IPS-18c (cell line): ENCODE results near the gene HAUS3.

Source experiments
- H3K4me3 ChIP-seq: 2 replicates; pipeline ENCODE4 v1.7.0; 2013; ENCODE audit warnings: low read depth, mild to moderate bottlenecking, low read length, moderate library complexity; ENCODE audit not compliant: insufficient read depth
- H3K9me3 ChIP-seq: one replicate; pipeline ENCODE4 v1.6.1; 2013; ENCODE audit warnings: mild to moderate bottlenecking, low read length, moderate library complexity; ENCODE audit not compliant: control insufficient read depth, insufficient read depth

The HAUS3 gene

DNA sequence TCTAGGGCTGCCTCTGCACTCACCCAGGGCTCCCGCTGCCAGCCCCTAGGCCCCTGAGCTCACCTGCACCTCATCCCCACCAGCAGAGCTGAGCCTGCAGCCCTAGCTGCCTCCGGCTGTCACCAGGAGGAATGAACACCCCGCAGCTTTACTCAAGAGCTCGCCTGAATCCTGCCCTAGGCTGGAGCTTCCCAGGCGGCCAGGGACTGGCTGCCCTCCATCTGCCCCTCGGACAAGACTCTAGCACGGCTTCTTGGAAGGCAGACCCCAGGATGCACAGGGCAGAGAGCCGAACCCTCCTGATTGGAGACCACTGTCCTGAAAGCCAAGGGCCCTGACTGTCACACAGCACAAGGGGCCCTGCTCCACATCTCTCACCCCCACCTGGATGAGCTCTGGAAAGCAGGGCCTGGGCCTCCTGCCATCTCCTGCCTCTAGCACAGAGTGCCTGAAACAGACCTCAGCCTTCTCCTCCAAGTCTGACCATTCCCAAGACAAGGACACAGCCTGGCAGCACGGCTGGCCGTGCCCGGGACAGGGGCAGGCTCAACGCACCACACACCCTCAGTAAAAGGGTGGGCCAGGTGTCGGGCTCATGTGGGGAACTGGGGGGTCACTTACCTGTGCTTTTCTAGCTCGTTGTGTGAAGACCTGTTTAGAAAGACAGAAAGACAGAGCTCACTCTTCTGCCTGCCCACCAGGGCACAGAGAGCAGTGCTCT is 15.6 kb upstream of the HAUS3 start:
- Histone ChIP-seq H3K4me3 (no peak overlapping the region), H3K9me3 (no peaks in the 10 kb centered on the region)

DNA sequence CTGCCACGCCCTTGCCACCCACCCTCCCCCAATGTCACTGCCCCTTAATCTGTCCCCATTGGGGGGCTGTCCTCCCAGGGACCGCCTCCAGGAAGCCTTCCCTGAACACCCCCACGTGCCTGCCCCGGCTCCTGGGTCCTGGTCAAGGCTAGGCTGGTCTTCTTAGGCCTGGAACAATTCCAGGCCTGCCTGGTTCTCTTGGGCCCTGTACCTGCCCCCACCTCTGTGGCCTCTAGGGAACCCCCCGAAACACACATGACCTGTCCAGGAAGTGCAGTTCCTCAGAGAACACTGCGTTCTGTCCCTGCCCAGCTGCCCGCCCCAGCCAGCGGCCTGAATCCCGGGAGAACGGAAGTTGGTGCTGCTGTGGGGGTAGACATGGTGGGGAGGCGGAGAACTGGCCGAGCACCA is 14.9 kb upstream of the HAUS3 start:
- Histone ChIP-seq H3K4me3 (no peak overlapping the region), H3K9me3 (no peaks in the 10 kb centered on the region)

DNA sequence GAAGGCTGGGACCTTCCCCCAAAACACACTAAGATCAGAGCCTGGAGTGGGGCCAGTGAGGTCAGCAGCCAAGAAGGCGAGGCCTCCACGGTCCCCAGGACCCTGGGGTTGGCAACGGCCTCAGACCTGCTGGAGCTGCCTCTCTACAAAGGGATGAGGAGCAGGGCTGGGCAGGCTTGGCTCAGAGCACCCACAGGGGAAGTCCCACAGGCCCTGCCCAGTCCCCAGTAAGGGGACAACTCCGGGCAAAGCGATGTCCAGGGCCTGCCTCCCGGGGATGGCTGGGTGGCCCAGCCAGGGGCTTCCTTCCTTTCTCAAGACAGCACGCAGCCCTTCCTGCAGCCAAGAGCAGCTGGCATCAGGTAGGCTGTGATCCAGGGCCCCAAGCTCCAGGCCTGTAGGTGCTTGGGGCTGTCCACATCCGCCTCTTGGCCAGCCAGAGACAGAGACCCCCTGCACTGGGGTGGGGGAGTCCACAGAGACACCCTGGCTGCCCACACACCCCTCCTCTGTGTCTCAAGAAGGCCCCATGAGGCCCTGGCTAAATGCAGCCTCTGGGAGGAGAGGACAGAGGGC is 14.3 kb upstream of the HAUS3 start:
- no peak overlapping the region for H3K4me3 ChIP-seq

DNA sequence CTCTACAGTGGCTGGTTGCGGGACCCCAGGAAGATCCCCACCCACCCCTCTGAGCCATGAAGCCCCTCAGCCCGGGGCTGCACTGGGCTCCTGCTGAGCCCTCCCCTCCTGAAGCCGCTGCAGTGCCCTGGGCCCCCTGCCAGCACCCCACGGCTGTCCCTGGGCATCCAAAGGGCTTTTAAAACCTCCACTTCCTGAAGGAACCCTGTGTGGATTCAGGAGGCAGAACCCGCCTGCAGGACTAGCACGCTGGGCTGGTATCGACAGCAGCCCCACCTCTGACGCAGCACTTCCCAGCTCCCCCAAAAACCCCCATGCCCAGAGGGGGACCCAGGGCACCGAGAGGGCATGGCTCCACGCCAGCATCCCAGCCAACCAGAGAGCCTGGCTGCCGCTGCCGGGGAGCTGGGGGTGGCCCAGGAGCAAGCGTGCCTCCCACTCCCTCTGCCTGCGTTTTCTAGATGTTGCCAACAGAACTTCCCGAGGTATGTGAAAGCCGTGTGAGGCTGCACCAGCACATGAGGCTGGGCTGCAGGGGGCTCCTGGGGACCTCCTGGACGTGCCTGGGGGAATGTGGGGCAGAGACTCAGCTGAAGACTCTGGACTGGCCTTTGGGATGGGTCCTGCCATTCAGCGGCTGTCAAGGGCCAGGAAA is 13.7 kb upstream of the HAUS3 start:
- H3K4me3 ChIP-seq = no peak overlapping the region
- H3K9me3 ChIP-seq = no peaks in the 10 kb centered on the region

More for the DNA sequence above, 14.3 kb upstream of the HAUS3 start:
- H3K9me3 ChIP-seq = no peaks in the 10 kb centered on the region

DNA sequence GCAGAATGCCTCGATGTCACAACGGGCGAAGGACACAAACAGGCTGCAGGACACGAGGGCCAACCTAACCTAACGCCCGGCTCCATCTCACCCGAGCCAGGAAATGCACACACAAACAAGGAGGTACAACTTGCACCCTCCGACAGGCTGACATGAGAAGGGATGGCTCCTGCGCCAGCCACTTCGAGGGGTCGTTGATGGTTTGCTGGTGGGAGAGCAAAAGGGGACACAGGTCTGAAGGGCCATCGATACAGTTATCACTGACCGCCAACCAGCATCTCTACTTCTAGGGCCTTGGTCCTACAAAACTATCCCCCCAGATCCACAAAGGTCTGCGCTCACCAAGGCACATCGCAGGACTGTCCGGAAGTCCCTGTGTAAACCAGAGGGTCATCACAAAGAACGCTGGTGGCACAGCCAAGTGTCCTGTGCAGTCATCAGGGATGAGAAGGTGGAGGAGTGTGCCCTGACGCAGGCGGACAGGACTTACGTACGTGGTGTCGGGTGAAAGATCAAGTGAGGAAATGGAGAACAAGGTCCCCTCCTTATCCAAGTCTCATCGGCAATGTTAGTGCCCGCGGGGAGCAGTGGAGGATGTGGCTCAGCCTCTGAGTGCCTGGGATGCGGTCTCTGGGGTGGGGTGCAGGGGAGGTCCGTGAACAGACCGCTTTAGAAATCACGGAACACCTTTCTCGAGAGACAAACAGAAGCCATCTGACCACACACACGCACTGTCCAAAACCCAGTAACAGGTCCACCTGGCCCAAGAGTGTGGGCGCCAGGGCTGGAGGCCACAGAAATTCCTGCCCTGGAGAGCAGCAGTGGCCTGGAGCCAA is 13.0 kb upstream of the HAUS3 start:
- Histone ChIP-seq H3K4me3 (no peak overlapping the region), H3K9me3 (no peaks in the 10 kb centered on the region)

DNA sequence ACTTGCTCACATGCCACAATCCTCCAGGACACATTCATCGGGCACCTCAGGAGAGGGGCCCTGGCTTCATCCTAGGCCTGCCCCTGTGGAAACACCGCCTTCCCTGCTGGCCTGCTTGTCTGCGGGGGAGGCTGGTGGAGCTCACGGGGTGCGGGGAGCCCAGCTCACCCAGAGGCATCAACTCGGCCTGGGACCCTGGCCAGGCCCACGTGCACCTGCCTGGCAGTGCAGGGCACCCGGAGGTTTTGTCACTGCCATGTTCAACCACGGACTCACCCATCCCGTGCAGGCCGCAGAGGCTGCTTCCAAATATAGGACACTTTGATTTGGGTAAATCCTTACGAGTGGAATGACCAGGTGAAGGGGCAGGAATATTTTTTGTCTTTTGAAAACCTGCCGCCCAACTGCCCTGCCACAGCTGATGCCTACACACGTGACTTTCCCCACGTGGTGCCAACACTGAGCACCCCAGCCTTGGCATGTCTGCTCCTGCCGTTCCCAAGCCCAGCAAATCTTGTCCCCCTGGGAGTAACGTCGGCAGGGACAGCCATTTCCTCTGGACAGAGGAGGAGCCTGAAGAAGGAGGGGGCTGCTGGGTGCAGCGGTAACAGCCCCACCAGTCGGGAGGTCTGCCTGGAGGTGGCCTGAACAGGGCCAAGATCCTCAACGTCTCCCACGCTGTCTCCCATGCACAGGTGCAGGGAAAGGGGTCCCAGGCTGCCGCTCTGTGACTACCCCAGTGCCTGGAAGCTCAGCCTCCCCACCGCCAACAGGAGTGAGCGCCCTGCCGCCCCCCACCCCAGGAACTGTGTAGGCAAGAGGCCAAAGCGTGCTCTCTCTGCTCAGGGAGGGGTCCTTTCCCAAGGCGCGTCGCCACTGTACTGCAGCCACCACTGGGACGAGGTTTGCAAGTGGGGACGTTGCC is 11.5 kb upstream of the HAUS3 start:
- Histone ChIP-seq H3K4me3 (no peak overlapping the region), H3K9me3 (no peaks in the 10 kb centered on the region)

DNA sequence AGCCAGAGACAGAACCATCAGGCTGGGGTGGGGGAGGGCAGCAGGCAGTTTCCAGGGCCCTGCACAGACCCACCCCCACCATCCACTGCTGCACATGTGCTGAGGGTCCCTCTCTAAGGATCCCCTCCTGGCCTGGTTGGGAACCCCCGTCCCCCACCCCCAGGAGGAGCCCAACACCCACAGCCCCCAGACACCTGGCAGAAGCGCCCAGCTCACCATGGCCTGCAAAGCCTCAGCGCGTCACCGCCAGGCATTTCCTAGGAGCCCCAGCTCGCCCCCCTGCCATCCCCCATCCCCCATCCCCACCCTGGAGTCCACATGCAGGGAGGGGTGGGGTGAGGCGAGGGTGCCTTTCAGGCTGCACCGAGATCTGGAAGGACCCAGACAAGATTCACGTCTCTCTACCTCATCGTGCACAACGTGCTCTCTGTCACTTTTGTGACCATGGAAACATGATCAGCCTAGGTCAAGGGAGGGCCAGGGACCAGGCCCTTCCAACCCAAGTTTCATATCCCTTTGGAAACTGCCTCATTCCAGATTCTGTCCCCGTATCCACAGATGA is 10.7 kb upstream of the HAUS3 start:
- Histone ChIP-seq H3K9me3 (no peaks in the 10 kb centered on the region), H3K4me3 (no peak overlapping the region)

DNA sequence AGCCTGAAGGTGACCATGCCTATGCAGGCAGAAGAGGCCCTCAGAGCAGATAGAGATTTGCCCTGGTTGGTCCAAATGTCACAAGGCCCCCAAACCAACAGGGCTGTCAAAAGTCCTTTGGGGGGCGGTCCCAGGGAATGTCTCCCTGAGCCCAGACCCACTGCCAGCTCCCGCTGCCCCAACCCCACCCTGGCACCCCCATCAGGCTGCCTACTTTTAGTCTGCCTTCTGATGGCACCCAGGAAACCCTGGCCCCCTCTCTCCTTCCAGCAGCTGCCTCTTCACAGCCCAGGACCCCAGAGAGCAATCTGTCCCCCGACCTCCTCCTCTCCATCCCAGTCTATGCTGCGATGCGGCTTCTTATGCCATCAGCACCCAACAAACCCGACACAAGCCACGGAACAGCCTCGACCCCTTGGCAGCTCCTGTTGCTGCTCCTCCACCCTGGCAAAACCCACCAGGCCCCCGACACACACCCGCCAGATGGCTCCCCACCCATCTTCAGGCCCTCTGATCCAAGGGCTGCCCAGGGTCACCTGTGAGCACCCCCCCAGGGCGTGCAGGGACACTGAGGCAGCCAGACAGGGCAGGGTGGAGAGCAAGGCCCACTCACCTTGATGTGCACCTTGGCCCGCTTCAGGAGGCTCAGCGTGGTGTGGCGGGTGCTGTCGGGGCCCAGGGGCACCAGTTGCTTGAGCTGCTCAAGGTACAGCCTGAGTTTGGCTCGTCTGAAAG is 10.0 kb upstream of the HAUS3 start:
- H3K9me3 ChIP-seq = no peaks in the 10 kb centered on the region

DNA sequence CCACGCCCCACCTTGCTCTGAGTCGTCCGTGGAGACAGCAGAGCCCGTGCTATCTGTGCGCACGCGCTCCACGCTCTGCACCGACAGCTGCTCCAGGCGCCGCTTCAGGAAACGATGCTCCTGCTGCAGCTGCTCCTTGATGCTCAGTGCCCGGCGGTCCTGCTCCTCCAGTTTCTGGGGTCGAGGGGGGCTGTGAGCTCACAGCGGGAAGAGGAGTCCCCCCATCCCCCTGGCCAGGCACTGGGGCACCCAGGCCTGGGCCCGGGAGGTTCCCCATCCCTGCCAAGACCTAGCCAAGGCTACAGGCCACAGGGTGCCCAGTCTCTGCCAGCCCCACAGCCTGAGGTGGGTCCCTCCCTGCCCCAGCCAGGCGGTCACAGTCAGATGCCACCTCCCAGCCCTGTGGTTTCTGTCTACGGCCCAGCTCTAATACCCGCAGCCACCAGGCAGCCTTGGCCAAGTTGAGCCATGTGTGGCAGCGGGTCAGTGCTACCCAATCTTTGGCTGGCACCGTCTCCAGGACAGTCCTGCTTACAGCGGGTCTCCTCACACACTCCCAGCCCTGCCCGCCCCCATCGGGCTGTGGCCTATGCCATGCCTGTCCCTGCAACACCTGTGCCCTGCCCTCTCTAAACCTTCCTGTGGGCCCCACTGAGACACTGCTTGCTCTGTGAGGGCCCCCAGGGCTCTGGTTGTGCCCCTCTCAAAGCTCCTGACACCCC is 9.3 kb upstream of the HAUS3 start:
- no peaks in the 10 kb centered on the region for H3K9me3 ChIP-seq

More for the DNA sequence above, 10.0 kb upstream of the HAUS3 start:
- H3K4me3 ChIP-seq = no peak overlapping the region

DNA sequence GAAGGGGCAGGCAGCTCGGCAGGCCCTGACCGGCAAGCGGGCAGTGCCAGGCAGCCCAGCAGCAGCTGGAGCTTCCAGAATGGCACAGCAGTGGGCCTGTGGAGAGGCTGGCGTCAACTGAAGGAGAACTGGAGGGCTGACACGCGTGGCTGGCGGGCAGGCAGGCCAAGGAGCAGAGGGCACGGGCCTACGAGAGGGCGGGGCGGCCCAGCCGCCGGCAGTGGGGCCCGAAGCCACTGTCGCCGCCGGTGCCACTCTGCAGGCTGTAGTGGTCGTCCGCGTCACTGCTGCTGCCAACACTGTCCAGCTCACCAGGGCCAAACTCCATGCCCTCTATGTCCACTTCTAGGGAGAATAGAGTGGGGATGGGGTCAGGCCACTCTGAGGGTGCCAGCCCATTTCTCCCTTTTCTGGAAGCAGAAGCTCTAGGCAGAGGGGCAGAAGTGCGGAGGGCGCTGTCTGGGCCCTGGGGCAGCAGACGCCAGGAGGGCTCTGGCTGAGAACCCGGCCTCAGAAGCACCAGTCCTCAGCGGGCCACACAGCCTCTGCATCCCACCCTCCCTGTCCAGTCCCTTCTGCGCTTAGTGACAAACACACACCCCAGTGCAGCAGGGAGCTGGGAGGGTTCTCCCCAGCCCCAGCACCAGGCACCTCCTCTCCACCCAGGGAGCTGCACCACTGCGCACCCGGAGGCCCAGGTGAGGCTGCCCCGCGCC is 8.6 kb upstream of the HAUS3 start:
- no peak overlapping the region for H3K4me3 ChIP-seq

More for the DNA sequence above, 9.3 kb upstream of the HAUS3 start:
- no peak overlapping the region for H3K4me3 ChIP-seq

DNA sequence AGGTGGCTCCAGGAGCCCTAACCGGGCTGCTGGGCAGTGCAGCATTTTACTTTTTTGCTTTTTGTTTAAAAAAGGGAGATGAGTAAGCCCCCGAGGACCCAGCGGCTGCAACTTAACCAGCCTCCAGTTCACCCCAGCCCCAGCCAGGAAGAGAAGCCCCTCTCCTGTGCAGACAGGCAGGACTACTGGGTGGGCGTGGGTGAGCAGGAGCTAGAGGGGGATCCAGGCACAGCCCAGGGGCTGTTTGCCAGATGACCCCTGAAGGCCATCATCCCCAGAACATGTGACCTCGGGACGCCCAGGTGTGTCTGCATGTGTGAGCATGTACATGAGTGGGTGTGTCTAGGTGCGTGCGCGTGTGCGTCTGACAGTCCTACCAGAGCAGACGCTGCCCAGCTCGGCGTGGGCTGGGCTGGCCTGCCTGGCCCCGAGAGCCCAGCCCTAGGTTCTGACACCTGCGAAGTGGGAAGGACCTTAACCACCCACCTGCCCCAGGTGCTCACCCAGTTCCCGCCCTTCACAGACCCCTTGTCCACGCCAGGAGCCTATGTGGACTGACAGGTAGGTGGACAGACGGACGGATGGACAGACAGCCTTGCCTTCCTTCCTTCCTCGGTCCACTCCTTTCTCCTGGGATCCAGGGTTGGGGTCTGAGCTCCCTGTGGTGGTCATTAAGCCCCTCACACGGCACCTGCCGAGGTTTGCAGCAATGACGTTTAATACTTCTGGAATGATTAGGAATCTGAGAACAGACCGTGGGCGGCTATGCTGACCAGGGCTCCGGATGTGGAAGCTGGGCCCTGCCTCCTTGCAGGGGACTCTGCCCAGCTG is 7.8 kb upstream of the HAUS3 start:
- no peak overlapping the region for H3K4me3 ChIP-seq

More for the DNA sequence above, 8.6 kb upstream of the HAUS3 start:
- no peaks in the 10 kb centered on the region for H3K9me3 ChIP-seq

DNA sequence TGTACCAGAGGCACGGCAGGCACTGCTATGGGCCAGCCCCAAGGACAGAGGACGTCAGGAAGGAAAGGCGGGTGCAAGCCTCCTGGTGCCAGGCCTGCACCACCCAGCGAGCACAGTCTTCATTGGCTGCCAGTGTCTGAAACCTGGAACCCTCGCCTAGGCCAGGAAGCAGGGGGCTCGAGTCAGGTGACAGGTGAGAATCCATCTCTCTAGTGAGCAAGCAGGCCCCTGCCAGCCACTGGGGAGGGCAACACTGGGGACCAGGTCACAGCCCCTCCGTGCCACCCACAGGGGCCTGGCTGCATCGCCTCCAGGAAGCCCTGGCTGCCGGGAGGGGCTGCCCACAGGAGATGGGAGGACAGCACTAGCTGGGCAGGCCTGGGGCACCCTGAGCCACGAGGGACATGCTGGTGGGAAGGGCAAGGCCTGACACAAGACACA is 6.9 kb upstream of the HAUS3 start:
- Histone ChIP-seq H3K4me3 (no peak overlapping the region), H3K9me3 (peaks cover 2% of the 10 kb centered on the region)

More for the DNA sequence above, 7.8 kb upstream of the HAUS3 start:
- no peaks in the 10 kb centered on the region for H3K9me3 ChIP-seq

DNA sequence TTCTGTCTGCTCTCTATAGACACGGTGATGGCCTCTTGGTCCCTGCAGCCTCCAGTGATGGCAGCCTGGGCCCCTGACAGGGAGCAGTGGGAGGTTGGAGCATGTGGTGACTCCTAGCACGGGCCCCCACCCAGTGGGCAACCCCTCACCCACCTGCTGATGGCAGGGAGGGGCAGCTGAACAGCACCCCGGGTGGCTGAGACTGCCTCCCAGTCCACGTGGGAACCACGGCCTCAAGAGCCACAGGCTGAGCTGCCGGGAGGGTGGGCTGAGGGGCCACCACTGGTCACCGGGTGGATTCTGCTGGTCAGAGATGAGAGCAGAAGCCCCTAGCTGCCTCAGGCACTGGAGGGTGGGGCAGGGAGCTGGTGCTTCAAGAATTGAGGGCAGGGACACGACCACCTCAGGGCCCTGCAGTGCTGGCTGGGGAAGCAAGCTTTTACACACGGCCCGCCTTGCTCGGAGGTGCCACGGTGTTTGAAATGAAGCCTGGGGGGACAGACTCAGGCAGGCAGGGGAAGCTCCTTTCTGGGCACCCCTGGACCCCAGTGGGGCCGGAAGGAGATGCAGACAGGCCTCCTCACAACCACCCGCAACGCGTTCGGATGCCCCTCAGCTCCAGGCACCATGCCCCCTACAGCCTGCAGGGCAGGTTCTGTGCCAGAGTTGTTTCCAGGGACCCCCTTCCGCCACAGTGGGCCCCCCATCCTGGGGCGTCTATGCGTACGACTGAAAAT is 6.3 kb upstream of the HAUS3 start:
- H3K4me3 ChIP-seq = no peak overlapping the region
- H3K9me3 ChIP-seq = peaks cover 2% of the 10 kb centered on the region
